DLD1 (cell line): ENCODE data around the gene ZNF532.
"Not testable (repeated sequence)": the region's sequence is repeated elsewhere in the genome, so short reads cannot be mapped to it uniquely, and the experiment has no call there.

Experiments
- in situ Hi-C: cut with HindIII; loops from 2 replicates; pipeline ENCODE4 v1.10.0; 2017; ENCODE audit warnings: low sequenced_read_pairs

Gene ZNF532

GRCh38 chr18:59002974-59003594 lies 138.4 kb downstream of the ZNF532 start:
- in situ Hi-C loops = no loop called here

DNA sequence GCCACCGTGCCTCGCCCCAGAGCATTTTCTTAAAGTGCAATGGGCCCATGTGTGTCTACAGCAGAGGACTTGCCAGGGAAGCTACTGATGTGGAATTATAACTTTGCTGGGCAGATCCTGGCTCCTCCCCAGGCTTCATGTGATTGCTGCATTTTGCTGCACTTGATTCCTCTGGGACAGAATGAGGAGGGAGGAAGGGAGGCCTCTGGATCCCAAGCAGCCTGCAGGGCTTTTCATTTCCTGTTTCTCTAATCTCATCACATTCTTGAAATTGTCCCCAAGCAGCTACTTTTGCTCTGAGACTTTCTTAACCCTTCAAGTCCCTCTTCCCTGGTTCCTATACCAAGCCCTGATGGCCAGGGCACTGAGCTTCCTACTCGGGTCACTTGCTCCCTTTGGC lies 140.6 kb downstream of the ZNF532 start:
- in situ Hi-C loops = no loop called here

DNA sequence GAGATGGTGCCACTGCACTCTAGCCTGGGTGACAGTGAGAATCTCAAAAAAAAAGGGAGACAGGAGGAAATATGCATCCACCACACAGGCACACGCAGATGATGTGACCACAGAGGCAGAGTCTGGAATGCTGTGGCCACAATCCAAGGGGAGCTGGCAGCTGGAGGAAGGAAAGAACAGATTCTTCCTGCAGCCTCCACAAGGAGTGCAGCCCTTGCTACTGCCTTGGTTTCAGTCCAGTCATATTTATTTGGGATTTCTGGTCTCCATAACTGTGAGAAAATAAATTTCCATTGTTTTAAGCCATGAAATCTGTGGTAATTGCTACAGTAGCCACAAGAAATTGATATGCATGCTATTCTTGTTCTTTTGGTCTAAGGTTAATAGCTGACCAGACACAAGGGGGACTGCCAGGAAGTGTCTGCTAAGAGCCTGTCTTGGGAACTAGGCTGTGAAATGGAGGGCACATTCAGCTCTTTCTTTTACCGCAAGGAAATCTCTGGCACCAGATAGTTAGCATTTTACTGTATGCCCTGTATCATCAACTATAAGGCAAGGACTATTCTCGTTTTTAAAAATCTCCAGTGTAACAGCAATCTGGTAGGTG lies 141.9 kb downstream of the ZNF532 start:
- in situ Hi-C loops = no loop called here

- in situ Hi-C loops = no loop called here
Observed at GRCh38 chr18:59008302-59008974, 143.8 kb downstream of the ZNF532 start.

GRCh38 chr18:59009846-59010245 lies 145.2 kb downstream of the ZNF532 start:
- in situ Hi-C loops = no loop called here

DNA sequence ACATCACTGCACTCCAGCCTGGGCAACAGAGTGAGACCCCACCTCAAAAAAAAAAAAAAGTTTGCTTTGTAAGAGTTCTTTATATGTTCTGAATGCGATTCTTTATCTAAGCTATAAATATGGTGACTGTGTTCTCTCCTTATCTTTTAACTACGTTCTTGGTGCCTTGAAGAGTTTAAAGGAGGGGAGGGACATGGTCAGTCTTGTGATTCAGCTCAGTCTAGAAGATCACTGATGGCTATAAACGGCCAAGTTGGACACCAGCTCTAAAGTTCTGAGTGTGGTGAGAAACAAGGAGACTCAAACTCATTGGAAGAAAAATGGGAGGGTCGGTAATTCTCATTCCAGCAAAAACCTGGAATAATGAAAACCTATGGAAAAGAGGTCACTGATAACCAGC lies 146.6 kb downstream of the ZNF532 start:
- in situ Hi-C loops = no loop called here

- in situ Hi-C loops = no loop called here
Observed at GRCh38 chr18:59011786-59012185, 147.1 kb downstream of the ZNF532 start.

DNA sequence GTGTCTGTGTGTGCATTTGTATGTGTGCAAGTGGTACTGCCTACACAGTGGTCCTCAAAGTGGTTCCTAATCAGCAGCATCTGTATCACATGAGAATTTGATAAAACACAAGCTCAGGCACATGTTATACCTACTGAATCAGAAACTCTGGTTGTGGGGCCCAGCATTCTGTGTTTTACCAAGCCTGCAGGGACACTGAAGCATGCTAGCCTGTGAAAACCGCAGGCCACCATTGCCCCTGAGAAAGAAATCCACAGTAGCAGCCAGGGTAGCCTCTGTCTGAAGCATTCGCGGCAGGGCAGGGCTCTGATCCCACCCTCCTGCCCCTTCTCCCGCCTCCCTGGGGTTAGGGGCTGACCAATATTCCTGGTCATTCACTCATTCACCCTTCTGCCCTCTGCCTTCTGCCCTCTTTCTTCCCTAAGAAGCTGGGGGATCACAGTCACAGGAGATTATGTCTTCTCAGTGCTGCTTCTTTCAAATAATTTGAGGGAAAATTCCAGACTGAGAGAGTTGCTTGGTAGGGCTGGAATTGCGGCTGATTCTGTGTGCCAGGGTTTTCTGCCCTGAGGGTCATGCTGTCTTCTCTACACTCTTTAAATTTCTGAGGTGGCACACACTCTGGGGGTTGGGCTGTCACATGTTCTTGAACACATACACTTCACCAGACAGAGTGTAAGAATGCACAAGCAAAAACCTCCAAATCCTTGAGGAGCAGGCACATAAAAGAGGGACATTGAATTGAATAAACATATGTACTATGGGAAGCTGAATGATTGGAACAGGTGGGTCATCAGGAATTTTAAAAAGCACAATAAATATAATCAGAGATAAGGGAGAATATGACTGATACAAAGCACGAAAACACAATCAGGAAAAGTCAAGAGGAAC lies 148.4 kb downstream of the ZNF532 start:
- in situ Hi-C loops = no loop called here

- in situ Hi-C loops = no loop called here
Observed at GRCh38 chr18:59013744-59014143, 149.1 kb downstream of the ZNF532 start.

GRCh38 chr18:59015531-59016152 lies 151.0 kb downstream of the ZNF532 start:
- in situ Hi-C loops = no loop called here

- in situ Hi-C loops = no loop called here
Observed at GRCh38 chr18:59021500-59021899, 156.8 kb downstream of the ZNF532 start.

GRCh38 chr18:59022167-59022945 lies 157.7 kb downstream of the ZNF532 start:
- in situ Hi-C loops = no loop called here

GRCh38 chr18:59024829-59025228 lies 160.2 kb downstream of the ZNF532 start:
- in situ Hi-C loops = no loop called here

- in situ Hi-C loops = not testable (repeated sequence)
Observed at GRCh38 chr18:59025532-59025931, 160.9 kb downstream of the ZNF532 start.

- in situ Hi-C loops = no loop called here
Observed at GRCh38 chr18:59026364-59026763, 161.7 kb downstream of the ZNF532 start.

DNA sequence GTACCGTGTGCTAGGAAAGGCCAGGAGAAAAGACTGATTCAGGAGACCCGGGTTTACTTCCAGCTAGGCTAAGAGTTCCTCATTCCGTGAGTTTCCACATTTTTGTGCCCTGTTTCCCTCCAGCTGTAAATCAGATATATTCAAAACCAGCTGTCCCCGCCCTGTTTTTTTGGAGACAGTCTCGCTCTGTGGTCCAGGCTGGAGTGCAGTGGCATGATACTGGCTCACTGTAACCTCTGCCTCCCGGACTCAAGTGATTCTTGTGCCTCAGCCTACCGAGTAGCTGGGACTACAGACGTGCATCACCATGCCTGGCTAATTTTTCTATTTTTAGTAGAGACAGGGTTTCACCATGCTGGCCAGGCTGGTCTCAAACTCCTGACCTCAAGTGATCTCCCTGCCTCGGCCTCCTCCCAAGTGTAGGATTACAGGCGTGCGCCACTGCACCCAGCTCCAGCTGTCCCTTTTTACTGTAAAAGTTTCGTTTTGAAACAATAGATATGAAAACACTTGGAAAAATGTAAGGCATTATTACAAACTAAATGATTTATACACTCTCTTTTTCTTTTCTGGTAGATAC lies 162.2 kb downstream of the ZNF532 start:
- in situ Hi-C loops = no loop called here

- in situ Hi-C loops = no loop called here
Observed at GRCh38 chr18:59029663-59030429, 165.2 kb downstream of the ZNF532 start.

- in situ Hi-C loops = no loop called here
Observed at GRCh38 chr18:59032308-59032707, 167.6 kb downstream of the ZNF532 start.

GRCh38 chr18:59033359-59033758 lies 168.7 kb downstream of the ZNF532 start:
- in situ Hi-C loops = no loop called here
